Left lobe of liver (tissue), 2 donors: ENCODE data around the gene LMOD1. TPM values are rescaled to one million over a fixed set of nuclear protein-coding genes. Genes with fewer than 3 reads are reported as not detected.
"Not testable (repeated sequence)": the region's sequence is repeated elsewhere in the genome, so short reads cannot be mapped to it uniquely, and the experiment has no call there.

Experiments used
- ATAC-seq: fragments of 200-7000 bp; cut with Tn5 transposase; one replicate; pipeline ENCODE4 v1.9.1; 2020; ENCODE audit warnings: mild to moderate bottlenecking, moderate library complexity
- DNase-seq: peaks from one replicate; pipeline ENCODE4 v3.0.0-alpha.2; 2020; ENCODE audit warnings: low spot score
- total RNA-seq: library from RNA; stranded (reverse); gene quantifications from one replicate; pipeline ENCODE4 v1.2.1, GENCODE V29; 2021
- donor health status: DM: no; HTN: no; CAD: no; lungs with moderate emphysema.
- donor health status: DM: no; HTN: yes; CAD: no.

Gene LMOD1
- total RNA-seq: 1.0 TPM

GRCh38 chr1:201946224-201946908 is at the start of gene LMOD1:
Gene LMOD1 (minus strand): TSS chr1:201946548. CDS start chr1:201946340, 208 bp downstream.
- ATAC-seq: peak; percentile 80
- peak; percentile 52 for DNase-seq

DNA sequence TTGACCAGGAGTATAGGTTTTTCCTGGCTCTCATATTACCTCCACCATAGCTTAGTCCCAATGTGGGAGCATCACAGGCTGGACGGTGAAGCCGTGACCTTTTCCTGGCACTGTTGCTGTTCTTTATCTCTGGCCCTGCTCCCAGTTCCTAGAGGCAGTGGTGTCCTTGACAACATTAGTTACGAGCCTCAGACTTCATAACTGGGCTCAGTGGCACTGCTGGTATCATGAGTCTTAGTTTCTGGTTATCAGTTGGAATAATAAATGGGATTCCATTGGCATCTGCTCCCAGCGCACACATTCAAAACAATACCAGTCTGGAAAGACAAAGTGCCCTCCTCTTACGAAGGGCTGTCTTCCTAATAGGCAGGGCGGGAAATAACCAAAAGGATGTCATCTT is 44.1 kb upstream of the LMOD1 start:
- peak; percentile 52 for DNase-seq

GRCh38 chr1:201989354-201990128 is 43.2 kb upstream of the LMOD1 start:
- no peak for ATAC-seq
- no peak for DNase-seq

More for the DNA sequence above, 44.1 kb upstream of the LMOD1 start:
- ATAC-seq: peak; percentile 95

DNA sequence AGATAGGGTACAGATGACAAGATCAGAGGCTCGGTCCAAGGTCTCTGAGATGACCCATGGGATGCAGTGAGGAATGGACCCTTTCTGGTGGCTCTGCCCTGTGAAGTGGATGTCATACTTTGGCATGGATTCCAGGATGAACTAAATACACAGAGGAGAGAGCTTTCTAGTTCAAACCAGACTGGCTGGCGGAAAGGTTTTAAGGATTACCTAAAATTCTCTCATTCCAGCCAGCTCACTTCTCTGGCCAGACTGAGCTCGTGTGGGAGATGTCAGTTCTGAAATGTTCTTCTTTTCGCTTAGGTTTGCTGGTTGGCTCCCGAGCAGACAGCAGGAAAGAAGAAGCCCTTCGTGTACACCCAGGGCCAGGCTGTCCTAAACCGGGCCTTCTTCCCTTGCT is 42.3 kb upstream of the LMOD1 start:
- no peak for DNase-seq
- ATAC-seq: peak; percentile 21

GRCh38 chr1:201985355-201985754 is 39.0 kb upstream of the LMOD1 start:
- no peak for DNase-seq
- no peak for ATAC-seq

DNA sequence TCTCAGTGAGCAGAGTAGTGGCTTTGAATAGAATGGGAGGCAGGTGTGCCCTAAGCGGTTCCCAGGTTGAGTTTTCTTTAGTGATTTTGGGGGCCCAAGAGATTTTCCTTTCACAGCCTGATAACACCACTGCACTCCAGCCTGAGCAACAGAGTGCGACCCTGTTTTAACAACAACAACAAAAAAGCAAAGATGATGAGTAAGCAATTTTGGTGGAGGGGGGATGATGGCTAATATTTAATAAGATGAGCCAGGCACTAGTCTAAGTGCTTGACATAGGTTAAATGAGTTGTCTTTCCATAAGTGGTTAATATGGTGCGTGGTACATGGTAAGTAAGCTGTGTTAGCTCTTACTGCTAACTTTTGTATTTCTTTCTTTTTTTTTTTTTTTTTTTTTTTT is 38.1 kb upstream of the LMOD1 start:
- ATAC-seq: no peak
- no peak for DNase-seq

DNA sequence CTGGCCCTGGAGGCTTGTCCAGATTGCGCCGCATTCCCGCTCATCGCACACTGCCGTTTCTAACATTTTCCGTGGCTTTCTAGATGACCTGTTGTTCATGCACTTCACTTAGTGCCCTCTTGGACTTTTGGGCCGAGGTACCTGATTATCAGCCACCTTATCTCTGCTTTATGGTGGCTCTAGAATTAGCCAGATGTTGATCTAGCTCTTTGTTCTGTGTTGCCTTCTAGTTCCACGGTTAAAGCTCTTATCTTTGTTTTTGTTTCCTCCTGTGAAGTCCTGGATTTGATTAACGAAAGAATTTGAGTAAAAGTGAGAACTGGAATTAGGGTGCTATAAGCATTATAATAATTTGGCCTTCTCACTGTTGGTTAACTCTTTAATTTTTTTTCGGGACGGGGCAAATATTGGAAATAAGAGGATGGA is 37.0 kb upstream of the LMOD1 start:
- DNase-seq (no peak), ATAC-seq (no peak)

DNA sequence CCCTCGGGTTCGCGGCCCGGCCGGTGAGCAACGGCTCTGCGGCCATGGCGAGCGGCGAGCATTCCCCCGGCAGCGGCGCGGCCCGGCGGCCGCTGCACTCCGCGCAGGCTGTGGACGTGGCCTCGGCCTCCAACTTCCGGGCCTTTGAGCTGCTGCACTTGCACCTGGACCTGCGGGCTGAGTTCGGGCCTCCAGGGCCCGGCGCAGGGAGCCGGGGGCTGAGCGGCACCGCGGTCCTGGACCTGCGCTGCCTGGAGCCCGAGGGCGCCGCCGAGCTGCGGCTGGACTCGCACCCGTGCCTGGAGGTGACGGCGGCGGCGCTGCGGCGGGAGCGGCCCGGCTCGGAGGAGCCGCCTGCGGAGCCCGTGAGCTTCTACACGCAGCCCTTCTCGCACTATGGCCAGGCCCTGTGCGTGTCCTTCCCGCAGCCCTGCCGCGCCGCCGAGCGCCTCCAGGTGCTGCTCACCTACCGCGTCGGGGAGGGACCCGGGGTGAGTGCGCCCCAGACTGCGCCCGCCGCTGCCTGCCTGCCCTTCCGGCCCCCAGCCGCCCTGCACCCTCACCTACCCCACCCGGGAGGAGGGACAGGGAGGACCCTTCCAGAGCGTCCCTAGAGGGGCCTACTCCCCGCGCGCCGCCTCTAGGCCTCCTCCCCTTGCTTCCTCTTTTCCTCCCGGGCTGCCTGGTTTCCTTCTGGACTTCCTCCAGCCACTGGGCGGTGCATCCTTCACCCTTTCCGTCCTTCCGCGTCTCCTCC is 36.5 kb upstream of the LMOD1 start, which contains the start of gene RNPEP:
Gene RNPEP, plus strand, starts transcription at position 26 of the 757 bp plus-strand sequence. Its CDS starts 19 bp downstream, at position 45.
- peak; percentile 92 for ATAC-seq

GRCh38 chr1:201982082-201982622 is 35.8 kb upstream of the LMOD1 start:
- ATAC-seq (no peak), DNase-seq (peak; percentile 84)

More for the DNA sequence above, 36.5 kb upstream of the LMOD1 start, which contains the start of gene RNPEP:
- DNase-seq: peak; percentile 73

DNA sequence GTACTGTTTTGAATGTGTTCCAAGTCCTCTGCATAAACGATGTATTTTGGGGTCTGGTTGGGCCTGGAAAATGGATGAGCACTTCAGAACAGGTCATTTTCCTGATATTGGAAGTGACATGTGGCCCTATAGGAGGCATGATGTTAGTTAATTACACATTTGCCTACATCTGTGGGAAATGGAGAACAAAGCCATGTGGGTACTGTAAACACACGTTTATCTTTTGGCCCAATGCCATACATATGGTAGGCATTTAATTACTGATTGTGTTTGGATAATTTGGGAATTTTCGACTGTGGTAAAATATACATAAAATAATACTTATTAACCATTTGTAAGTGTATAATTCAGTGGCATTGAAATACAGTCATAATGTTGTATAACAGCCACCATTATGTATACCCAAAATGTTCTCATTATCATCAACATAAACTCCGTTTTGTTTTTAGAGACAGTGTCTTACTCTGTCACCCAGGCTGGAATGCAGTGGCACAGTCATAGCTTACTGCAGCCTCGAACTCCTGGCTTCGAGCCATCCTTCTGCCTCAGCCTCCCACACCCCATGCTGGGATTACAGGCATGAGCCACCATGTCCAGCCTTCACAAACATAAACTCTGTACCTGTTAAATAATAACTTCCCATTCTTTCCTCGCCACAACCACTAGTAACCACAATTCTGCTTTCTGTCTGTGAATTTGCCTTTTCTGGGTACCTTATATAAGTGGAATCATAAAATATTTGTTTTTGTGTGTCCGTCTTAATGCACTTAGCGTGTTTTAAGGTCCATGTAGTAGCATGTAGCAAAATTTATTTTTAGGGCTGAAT is 24.2 kb upstream of the LMOD1 start:
- DNase-seq (no peak), ATAC-seq (no peak)

DNA sequence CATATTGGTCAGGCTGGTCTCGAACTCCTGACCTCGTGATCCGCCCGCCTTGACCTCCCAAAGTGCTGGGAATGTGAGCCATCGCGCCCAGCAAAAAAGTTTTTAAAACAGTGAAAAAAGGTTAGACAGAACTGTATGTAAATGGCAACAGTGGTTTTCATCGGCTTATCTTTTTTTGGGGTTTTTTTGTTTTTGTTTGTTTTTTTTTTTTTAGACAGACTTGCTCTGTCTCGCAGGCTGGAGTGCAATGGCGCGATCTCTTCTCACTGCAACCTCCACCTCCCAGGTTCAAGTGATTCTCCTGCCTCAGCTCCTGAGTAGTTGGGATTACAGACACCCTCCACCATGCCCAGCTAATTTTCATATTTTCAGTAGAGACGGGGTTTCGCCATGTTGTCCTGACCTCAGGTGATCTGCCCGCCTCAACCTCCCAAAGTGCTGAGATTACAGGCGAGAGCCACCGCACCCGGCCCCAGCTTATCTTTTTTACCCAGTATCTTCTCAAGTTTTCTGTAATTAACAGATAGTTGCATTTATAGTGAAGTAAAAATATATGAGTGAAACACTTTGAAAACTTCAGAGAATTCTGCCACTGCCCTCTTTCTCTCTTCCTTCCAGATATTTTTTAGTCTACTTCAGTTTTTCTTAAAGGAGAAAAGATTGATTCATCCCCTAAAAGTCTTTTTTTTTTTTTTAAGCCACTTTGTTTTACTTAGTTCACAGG is 22.0 kb upstream of the LMOD1 start:
- no peak for DNase-seq
- no peak for ATAC-seq

DNA sequence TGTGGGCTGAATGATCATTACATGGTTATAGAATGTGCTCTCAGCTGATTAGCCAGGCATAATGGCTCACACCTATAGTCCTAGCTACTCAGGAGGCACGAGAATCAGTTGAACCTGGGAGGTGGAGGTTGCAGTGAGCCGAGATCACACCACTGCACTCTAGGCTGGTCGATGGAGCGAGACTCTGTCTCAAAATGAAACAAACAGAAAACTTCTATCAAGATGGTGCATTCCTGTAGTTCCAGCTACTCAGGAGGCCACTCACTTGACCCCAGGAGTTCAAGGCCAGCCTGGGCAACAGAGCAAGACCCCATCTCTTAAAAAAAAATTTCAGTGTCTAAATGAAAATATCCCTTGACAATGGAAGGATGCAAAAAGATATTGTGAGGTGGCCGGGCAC is 19.8 kb upstream of the LMOD1 start:
- no peak for DNase-seq
- ATAC-seq: no peak

DNA sequence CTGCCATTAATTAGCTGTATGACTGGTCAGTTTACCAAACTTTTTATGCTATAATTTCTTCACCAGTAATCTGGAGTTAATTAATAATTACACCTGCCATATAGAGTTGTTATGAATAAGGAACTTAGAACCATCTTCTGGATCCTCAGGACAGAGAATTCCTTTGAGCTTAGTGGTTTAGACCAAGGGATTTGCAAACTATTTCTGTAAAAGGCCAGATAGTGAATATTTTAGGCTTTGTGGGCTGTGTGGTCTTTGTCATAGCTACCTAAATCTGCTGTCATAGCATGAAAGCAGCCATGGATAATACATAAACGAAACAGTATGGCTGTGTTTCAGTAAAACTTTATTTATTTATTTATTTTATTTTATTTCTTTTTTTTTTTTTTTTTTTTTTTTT is 17.9 kb upstream of the LMOD1 start:
- no peak for DNase-seq
- ATAC-seq: no peak

GRCh38 chr1:201962382-201962781 is 16.0 kb upstream of the LMOD1 start:
- DNase-seq, ATAC-seq: not testable (repeated sequence)

GRCh38 chr1:201958348-201958747 is 12.0 kb upstream of the LMOD1 start:
- no peak for ATAC-seq
- DNase-seq: no peak

DNA sequence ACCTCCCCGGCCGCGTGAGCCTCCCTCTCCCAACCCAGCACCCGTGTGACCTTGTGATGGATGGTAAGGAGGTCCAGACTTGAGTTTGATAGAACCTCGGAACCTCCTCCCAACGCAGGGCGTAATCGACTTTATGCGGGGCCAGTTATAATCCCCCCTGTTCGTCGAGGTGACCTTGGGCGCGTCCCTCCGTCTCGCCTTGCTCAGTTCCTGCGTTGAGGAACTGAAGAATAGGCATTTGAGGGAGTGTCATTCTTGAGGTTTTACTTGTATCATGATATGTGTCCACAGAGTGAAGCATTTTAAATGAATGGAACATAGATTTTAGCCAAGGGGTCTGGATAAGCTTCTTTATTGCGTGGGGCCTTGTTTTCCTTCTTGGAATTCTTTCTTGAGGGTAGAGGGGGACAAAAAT is 9.4 kb upstream of the LMOD1 start:
- DNase-seq (no peak), ATAC-seq (peak; percentile 52)

- peak; percentile 99 for ATAC-seq
Measured at GRCh38 chr1:201955009-201955728, 8.8 kb upstream of the LMOD1 start, which contains the start of gene TIMM17A. Gene TIMM17A (plus strand): TSS chr1:201955503. CDS start chr1:201955527, 24 bp downstream.

GRCh38 chr1:201954263-201955008 is 8.1 kb upstream of the LMOD1 start:
- ATAC-seq: no peak
- DNase-seq: no peak

More at GRCh38 chr1:201955009-201955728, 8.8 kb upstream of the LMOD1 start, which contains the start of gene TIMM17A:
- DNase-seq: peak; percentile 97
